Sciatic nerve (tissue), 2 donors: ENCODE results near the gene CYBC1. TPM values are rescaled to one million over a fixed set of nuclear protein-coding genes. Genes with fewer than 3 reads are reported as not detected.

Experiments used
- ATAC-seq: fragments of 200-7000 bp; cut with Tn5 transposase; one replicate; pipeline ENCODE4 v1.9.1; 2020; ENCODE audit warnings: mild to moderate bottlenecking, moderate library complexity
- DNase-seq: peaks from one replicate; pipeline ENCODE4 v3.0.0-alpha.2; 2020; ENCODE audit warnings: low spot score
- intact Hi-C: fragments of 100-400 bp; cut with DNase I; formaldehyde crosslinking; loops from one replicate; pipeline ENCODE4 v1.14.2; 2022
- total RNA-seq: library from RNA; stranded (reverse); fragmentation: NEBNext Ultra II Directional; extraction: Animal tissue kit (Norgen Biotek cat#: 25700); gene quantifications from one replicate; pipeline ENCODE4 v1.2.1, GENCODE V29; 2021
- donor health status: DM: no; HTN: no; CAD: no.
- donor health status: DM: no; HTN: no; CAD: no.

The CYBC1 gene
- 94.5 TPM for total RNA-seq

GRCh38 chr17:82450357-82451106 lies at the start of gene CYBC1:
Gene CYBC1, minus strand, starts transcription at chr17:82450752. Its CDS starts 1,498 bp downstream, at chr17:82449254.
- ATAC-seq (peak; percentile 97), DNase-seq (peak; percentile 97)
- intact Hi-C loops = no loop called here

- no peak for DNase-seq
- intact Hi-C loops = no loop called here
- ATAC-seq = peak; percentile 45
Measured at GRCh38 chr17:82497483-82498405, 47.2 kb upstream of the CYBC1 start.

GRCh38 chr17:82496529-82497434 lies 46.2 kb upstream of the CYBC1 start:
- ATAC-seq (peak; percentile 89), DNase-seq (peak; percentile 99)
- intact Hi-C loops = no loop called here

GRCh38 chr17:82495844-82496528 lies 45.4 kb upstream of the CYBC1 start:
- DNase-seq (no peak), ATAC-seq (no peak)
- intact Hi-C loops = no loop called here

DNA sequence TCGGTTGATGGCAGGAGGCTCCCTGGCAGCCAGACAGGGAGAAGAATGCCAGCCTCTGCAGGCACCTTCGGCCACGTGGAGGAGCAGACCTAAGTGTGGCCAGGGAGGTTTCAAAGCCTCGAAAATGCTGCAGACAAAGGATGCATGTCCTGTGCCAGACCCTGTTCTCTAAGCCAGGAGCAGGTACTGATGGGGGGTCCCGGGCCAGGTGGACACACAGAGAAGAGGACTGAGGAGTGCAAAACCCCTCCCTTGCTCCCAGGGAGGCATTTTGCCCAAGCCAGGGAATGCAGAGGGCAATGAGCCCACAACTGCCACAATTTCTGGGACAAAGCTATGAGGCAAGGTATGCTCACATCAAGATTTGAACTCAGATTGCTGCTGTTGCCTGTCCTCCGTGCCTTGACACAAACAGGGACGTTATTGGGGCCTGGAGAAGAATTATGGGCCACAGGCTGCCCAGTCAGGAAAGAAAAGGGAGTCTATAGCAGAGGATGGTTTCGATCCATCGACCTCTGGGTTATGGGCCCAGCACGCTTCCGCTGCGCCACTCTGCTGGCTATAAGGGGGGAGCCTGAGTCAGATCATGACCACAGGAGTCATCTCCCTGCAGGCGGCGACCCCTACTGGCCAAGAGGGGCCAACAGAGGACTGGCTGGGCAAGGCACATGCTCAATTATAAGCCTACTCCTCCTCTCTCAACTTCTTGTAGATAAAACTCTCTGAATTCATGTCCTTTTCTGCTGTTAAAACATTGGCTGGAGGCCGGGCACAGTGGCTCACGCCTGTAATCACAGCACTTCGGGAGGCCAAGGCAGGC lies 43.9 kb upstream of the CYBC1 start:
- intact Hi-C loops = no loop called here
- peak; percentile 96 for DNase-seq
- ATAC-seq = peak; percentile 86

GRCh38 chr17:82493226-82493781 lies 42.8 kb upstream of the CYBC1 start:
- DNase-seq (no peak), ATAC-seq (no peak)
- intact Hi-C loops = no loop called here

GRCh38 chr17:82492643-82493225 lies 42.2 kb upstream of the CYBC1 start:
- no peak for DNase-seq
- intact Hi-C loops = no loop called here
- no peak for ATAC-seq

- intact Hi-C loops = no loop called here
- ATAC-seq (no peak), DNase-seq (no peak)
Measured at GRCh38 chr17:82491533-82491932, 41.0 kb upstream of the CYBC1 start.

DNA sequence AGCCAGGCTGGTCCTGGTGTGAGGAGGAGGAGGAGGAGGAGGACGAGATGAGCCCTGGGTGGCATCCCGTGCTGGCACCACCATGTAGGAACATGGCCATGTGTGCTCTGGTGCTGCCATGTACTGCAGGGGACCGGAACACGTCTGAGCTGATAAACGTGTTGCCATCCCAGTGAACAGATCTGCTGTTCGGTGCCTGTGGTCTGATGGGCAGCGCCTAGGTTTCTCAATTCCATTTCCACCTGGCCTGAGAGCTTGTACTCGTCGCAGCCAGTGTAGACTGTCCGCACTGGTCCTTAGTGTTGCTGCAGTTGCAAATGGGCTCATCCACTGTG lies 40.6 kb upstream of the CYBC1 start:
- no peak for ATAC-seq
- no peak for DNase-seq
- intact Hi-C loops = no loop called here

DNA sequence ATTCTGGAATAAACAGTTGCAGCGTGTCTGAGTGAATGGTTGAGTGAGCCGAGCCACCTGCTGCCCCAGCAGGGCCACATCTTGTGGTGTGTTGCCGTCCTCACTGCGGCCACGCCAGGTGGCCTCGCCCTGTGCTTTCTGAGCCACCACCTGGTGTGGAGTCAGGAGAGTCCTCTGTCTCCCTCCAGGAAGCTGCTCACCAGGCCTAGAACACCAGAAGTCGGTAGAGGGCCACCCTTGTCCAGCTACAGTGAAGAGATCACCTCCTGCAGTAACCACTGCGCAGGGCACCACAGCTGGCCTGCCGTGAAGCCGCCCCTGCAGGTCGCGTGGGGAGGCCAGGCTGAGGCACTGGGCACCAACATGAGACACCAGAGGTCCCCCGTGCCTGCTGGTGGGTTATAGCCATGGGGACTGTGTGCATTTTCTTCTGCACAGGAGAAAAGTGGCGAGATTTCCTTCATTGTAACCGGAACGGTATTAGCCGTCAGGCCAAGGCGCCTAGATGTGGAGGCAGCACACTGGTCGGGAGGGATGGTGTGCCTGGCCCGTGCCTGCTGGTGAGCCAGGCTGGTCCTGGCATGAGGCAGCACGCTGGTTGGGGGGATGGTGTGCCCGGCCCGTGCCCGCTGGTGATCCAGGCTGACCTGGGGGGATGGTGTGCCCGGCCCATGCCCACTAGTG lies 40.1 kb upstream of the CYBC1 start:
- intact Hi-C loops = no loop called here
- ATAC-seq (no peak), DNase-seq (no peak)

DNA sequence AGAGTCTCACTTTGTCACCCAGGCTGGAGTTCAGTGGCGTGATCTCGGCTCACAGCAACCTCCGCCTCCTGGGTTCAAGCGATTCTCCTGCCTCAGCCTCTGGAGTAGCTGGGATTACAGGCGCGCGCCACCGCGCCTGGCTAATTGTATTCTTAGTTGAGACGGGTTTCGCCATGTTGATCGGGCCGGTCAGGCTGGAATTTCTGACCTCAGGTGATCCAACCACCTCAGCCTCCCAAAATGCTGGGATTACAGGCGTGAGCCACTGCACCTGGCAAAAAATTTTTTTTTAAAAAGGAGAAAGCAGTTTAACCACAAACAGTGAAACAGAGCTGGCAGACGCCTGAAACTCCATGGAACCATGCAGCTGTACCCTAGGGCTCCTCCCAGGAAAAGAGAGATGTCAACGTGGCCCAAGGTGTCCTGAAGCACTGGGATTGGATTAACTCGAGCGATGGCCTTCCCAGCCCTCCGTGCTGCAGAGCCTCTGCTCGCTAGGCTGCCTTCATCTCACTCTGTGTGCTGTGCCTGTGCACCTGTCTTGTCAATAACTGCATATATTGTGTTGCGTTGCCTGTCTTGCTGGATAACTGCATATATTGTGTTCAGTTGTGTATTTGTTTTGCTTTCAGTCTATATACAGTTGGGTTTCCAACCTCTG lies 39.4 kb upstream of the CYBC1 start:
- DNase-seq (no peak), ATAC-seq (no peak)
- intact Hi-C loops = no loop called here

GRCh38 chr17:82489117-82489516 lies 38.6 kb upstream of the CYBC1 start:
- ATAC-seq (peak; percentile 84), DNase-seq (no peak)
- intact Hi-C loops = no loop called here

DNA sequence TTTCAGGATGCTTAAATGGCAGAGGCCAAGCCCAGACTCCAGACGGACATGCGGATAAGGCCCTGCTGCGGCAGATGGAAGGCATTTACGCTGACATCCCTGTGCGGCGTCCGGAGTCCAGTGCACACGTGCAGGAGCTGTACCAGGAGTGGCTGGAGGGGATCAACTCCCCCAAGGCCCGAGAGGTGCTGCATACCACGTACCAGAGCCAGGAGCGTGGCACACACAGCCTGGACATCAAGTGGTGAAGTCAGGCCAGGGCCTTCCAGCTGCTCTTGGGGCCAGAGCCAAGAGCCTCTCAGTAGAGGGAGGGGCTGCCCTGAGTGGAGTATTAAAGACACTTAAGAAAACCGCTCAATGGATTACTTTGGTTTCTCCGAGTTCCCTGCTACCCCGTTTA lies 37.4 kb upstream of the CYBC1 start:
- peak; percentile 27 for ATAC-seq
- intact Hi-C loops = no loop called here
- DNase-seq = no peak

DNA sequence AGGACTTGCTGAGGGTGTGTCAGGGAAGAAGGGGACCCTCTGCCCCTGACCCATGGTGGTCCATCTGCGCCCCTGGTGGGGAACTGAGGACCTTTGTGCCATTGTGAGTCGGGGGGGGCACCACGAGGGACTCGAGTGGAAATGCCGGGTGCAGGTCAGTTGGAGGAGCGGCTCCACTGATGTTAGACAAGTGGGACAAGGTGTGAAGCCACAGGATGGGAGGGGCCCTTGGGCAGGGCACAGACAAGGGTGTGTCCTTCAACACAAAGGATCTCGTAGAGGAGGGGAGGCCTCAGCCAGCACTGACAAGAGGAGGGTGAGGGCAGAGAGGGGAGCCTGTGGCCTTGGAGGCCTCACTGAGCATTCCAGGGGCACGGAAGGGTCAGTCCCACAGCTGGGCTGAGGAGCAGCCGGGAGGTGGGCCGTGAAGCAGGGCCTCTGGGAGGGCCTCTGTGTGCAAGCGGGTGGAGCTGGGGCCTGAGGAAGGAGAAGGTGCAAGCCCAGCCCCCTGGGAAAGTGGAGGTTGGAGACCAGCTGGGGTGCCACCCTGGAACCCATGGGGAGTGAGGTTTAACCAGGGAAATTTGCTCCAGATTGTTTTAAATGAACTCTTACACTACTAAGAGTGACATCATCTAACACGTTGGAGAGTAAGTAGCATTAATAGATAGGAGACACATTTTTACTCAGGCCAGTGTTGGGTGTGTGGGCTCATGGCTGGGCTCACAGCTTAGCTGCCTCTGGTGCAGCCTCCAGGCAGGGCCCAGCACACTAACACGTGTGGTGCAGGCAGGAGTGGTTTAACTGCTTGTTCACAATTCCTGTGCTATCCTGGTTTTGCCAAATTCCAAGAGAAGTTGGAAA lies 35.9 kb upstream of the CYBC1 start:
- DNase-seq (no peak), ATAC-seq (no peak)
- intact Hi-C loops = no loop called here

- ATAC-seq (no peak), DNase-seq (no peak)
- intact Hi-C loops = no loop called here
Measured at GRCh38 chr17:82483836-82484235, 33.3 kb upstream of the CYBC1 start.
